HL-60/S4 treated with phorbol 12-myristate 13-acetate at 8.2 ng/mL for 4 days and 3 days (cell line): ENCODE results near the gene SGSH.
"Not testable (repeated sequence)": the region's sequence is repeated elsewhere in the genome, so short reads cannot be mapped to it uniquely, and the experiment has no call there.

Experiments
- in situ Hi-C: fragments of 300-500 bp; cut with MboI; formaldehyde crosslinking; loops from 2 replicates; pipeline ENCODE4 v1.15.0; 2022; ENCODE audit warnings: low sequenced_read_pairs

Gene SGSH

DNA sequence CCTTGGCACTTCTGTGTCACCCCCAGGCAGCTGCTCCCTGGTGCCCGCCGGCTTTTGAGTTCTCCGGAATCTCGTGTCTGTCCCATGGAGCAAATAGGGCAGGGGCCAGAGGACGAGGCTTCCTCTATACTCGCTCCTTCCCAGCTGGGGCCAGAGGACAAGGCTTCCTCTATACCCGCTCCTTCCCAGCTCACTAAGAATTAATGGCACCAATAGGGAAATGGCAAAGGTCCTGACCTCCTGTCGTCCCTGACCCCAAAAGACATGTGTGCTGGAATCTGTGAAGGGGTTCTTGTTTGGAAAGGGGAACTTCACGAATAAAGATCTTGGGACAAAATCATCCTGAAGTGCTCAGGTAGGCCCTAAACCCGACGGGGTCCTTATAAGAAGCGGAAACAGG, 7.6 kb downstream of the SGSH start:
- in situ Hi-C loops = no loop called here

DNA sequence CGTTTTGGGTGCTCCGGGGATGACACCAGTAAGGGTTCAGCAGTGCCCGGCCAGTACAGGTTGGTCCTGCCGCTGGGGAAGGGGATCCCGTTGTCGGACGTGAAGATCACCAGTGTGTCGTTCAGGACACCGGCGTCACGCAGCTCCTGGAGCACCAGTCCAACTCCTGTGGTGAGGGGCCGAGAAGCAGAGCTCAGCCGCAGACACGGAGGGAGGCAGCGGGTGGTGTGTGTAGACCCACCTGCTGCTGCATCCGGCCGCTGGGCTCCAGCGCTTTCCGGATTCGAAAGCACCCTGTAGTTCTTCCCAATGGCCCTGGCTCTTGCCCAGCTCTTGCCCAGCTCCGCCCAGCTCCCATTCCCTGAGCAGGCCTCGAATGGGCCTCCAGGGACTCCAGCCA, 8.0 kb downstream of the SGSH start:
- in situ Hi-C loops = no loop called here

DNA sequence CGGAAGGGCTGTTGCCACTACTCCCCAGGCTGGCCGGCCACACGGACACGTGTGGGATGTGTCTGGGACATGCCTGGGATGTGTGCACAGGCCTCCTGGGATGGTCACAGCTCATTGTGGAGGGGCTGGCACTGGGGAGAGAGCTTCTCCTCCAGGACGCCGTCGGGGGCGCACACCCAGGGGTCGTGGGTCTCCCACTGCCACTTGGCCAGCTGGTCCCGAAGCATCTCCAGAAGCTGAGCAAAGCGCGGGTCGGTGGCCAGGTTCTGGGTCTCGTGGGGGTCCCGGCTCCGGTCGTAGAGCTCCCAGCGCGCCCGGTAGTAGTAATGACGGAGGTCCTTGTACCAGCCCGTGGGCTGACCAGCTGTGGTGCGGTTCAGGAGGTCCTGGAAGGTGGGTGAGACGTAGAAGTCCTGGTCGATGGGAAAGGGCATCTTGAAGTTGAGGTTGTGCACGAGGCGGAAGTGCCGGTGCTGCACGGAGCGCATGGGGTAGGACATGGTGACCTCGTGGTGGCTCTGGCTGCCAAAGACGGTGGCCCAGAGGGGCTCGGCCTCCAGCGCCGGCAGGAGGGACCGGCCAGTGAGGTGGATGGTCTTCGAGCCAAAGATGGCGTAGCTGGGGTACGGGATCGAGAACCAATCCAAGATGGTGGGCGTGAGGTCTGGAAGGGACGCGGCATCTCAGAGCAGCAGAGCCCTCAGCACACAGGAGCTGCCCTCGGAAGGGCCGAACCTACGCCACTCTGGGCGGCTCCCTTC, 9.6 kb downstream of the SGSH start:
- in situ Hi-C loops = no loop called here

DNA sequence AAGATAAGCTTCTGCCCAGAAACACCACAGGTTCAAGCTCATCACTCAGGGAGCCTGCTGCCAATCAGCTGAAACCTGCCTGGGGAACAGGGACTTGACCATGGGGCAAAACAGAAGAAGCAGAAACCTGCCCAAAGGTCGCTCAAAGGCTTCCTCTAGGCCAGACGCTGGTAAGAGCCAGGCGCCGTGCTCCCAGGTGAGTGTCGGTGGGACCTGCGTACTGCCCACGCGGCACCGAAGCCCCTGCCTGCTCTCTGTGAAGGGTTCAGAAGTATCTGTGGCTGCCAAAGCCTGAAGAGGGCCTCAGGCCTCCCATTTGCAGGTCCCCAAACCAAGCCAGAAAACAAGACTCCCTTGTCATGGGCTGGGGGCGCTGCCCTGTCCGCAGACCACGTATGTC, 10.4 kb downstream of the SGSH start:
- in situ Hi-C loops = no loop called here

DNA sequence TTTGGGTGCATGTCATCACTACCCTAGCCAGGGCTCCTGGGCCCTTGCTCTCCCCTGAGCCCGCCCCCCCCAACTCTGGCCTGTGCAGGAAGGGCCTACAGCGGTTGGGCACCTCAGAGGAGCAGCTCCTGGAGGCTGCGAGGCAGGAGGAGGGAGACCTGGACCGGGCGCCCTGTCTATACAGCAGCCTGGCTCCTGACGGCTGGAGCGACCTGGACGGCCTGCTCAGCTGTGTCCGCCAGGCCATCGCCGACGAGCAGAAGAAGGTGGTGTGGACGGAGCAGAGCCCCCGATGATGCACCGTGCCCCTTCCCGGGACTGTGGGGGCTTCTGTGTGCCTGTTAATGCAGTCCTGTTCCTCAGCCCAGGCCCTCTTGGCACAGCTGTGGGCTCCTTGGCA, 12.1 kb downstream of the SGSH start:
- in situ Hi-C loops = no loop called here

DNA sequence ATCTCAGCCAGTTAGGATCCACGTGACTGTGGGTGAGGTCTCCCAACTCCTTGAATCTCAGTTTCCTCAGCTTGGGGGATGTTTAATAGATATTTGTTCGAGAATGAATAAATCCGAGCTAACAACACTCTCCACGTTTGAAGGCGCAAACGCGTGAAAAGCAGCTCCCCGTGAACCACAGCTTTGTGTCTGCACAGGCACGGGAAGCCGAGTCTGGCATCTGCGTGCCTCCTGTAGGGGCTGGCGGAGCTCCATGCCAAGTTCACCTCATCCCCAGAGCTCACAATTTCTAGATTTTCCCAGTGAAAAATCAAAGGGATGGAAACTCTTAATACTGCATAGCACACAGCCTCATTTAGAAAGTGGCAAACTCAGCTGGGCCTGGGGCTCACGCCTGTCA, 14.3 kb downstream of the SGSH start:
- in situ Hi-C loops = no loop called here

DNA sequence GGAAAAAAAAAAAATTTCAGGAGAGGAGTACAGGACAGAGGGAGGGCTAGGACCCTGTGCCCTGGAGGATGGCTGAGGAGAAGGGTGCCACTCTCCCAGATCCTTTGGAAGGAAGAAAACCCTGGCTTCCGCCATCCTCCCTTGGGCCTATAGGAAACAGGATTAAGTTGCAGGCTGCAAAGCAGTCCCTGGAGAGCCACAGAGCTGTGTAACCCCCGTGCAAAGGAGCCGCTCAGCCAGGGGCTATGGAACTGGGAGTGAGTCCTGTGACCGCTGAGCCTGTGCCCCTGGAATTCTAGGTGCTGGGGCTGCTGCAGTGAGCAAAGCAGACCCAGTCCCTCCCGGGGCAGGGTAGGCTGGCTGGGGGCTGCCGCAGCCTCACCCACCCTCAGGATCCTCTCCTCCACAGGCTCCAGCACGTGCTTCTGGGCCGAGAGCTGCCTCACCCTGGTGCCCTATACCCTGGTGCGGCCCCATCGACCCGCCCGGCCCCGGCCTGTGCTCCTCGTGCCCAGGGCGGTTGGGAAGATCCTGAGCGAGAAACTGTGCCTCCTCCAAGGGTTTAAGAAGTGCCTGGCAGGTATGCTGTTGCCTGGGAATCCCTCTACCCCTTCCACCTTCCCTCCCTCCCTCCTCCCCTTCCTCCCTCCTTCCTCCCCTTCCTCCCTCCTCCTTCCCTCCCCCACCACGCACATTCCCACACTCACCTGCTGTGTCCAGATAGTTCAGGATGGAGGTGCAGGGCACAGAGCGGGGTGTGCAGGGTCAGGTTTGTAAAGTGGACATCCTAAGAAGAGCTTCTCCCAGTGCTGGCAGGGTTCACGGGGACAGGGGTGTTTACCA, 15.3 kb downstream of the SGSH start:
- in situ Hi-C loops = no loop called here

DNA sequence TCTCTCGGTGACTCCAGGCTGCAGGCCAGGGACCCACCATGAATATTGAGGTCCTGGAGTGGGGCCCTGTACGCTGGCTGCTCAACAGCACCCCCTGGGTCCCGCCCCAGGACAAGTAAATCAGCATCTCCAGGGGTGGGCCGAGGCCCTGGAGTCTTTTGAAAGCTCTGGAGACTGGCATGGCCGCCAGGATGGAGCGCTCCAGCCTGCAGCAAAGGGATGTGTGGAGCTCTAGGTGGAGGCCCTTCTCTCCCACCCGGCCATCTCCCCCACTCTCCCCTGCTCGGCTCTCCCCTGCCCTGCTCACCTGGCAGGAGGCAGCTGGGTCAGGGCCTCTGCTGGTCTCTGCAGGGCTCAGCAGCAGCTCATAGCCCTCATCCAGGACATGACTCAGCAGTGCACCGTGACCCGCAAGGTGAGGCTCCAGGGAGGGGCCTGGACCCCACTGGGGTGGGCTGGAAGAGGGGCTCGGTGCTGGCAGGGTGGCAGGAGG, 16.6 kb downstream of the SGSH start:
- in situ Hi-C loops = no loop called here

DNA sequence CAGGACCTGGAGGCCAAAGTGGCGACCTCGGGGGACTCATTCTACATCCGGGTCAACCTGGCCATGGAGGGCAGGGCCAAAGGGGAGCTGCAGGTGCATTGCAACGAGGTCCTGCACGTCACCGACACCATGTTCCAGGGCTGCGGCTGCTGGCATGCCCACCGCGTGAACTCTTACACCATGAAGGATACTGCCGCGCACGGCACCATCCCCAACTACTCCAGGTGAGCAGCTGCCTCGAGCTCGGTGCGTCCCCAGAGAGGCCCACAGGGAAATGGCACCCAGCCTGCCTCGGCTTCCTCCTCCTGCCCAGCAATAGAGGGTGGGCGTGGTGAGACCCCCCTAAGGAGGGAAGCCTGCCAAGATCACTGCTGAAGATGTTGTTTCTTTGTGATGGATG, 17.9 kb downstream of the SGSH start:
- in situ Hi-C loops = no loop called here

DNA sequence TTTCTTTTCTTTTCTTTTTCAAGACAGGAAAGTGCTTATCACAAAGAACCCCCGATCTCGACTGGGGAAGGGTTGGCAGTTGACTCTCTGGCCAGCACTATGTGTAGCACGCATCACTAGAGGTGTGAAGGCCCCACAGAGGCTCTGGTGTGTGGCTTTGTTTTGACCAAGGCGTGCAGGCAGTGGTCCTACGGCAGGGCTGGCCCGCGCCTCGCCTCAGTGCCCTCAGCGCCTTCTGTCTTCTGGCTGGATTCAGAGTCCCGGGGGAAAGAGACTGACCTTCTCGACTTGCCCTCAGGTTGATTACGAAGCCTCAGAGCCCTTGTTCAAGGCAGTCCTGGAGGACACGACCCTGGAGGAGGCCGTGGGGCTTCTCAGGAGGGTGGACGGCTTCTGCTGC, 18.7 kb downstream of the SGSH start:
- in situ Hi-C loops = no loop called here

DNA sequence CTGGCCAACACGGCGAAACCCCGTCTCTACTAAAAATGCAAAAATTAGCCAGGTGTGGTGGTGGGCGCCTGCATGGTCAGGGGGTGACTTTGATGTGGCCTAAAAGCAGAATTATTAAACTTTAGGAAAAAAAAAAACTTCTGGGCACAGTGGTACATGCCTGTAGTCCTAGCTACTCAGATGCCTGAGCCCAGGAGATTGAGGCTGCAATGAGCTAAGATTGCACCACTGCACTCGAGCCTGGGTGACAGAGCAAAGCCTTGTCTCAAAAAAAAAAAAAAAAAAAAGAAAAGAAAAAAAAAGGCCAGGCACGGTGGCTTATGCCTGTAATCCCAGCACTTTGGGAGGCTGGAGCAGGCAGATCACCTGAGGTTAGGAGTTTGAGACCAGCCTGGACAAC, 20.8 kb downstream of the SGSH start:
- in situ Hi-C loops = not testable (repeated sequence)

DNA sequence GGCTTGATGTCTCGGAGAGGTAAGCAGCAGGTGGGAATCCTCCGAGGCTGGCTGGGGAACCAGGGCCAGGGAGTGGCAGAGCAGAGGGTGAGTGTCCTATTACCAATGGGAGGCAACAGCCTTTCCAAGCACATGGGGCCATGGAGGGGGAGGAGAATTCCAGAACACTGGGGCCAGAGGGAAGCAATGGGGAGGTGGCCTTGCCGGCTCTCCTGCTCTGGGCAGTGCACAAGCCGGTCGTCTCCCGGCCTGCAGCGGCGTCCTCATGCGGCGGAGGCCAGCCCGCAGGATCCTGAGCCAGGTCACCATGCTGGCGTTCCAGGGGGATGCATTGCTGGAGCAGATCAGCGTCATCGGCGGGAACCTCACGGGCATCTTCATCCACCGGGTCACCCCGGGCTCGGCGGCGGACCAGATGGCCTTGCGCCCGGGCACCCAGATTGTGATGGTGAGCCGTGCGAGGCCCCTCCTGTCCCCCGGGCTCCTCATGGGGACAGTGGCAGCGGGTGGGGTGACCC, 21.9 kb downstream of the SGSH start:
- in situ Hi-C loops = no loop called here

DNA sequence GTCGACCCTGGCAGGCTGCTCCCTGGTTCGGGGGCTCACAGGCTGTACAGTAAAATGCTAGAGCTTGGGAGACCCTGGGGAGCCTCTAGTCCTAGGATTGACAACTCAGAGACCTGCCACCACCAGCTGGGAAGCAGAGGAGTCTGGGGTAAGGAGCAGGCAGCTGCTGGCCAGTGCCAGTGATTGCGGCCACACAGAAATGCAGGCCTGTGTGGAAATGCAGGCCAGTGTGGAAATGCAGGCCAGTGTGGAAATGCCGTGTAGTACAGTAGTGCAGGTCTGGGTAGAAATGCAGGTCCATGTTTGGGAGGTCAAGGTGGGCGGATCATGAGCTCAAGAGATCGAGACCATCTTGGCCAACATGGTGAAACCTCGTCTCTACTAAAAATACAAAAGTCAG, 23.5 kb downstream of the SGSH start:
- in situ Hi-C loops = no loop called here

DNA sequence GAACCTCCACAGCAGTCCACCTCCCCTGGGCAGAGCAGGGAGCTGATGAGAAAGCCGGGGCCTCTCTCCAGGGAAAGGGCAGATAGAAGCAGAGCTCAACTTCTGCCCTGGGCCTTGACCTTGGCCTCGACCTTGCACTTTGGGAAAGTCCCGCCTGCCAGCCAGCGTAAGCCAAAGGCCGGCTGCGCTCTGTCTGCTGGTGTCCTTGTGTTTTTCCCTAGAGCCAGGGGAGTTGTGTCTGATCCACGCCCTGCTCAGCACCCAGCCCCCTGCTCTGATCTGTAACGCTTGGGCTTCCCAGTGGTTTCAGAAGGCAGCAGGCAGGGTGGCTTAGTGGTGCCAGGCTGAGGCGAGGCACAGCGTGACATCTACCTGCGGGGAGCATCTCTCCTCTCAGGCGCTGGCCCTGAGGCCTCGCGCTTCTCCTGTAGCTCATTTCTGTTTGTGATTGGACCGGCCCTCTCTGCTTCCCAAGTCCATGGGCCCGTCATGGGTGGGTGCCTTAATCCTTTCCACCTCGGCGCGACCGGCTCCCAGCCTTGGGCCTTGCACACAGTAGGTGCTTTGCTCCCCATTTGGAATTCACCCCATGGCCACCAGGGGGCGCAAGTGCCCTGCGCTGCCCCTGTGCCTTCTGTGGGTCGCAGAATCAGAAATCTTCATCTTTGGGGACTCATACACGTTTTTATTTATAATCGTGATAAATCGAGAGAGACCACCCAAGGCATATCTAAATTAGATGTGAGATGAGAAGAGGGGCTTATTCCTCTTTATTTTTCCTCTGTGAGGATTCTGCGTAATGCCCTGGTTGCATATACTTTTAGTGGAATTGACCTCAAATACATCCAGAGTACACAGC, 24.2 kb downstream of the SGSH start:
- in situ Hi-C loops = no loop called here

DNA sequence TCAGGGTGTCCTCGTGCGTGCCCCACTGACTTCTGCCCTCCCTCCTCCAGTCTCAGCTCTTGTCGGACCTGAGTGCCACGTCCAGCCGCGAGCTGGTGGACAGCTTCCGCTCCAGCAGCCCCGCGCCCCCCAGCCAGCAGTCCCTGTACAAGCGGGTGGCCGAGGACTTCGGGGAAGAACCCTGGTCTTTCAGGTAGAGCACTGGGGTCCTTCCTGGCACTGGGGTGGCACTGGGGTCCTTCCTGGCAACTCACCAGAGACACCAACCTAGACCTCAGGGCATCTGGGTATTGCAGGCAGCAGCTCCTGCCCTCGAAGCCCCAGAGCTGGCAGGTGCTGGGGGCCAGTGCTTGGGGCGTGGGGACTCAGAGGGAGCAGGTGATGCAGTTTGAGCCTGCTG, 25.0 kb downstream of the SGSH start:
- in situ Hi-C loops = no loop called here

DNA sequence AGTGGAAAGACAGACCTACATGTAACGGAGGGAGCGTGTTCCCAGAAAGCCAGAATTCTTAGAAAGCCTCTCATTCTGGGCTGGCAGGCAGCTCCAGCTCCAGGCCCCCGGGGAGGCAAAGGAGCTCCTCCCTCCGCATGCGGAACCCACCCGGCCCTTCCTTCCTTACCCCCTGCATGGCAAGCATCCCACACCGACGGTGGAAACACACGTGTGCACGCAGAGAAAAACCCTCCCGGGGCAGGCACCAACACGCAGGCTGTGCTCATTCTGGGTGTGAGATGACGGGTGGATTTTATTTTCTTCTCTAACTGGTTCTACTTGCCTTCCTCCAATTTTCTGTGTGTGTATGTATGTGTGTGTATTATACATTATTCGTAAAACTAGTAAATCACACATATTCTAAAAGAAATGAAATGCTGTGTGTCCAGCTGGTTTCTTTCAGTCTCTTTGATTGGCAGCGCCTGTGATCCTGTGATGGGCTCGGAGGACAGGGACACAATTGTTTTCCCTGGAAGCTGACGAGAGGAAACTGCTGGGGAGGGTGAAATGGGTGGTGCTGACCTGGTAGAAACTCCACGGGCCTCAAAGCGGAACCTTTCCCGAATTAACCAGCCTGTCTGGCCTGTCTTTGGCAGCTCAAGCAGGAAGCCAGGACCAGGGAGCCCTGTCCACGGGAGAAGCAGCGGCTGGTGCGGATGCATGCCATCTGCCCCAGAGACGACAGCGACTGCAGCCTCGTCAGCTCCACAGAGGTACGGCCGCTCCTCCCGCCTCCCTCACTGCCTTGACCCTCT, 28.1 kb downstream of the SGSH start:
- in situ Hi-C loops = no loop called here

DNA sequence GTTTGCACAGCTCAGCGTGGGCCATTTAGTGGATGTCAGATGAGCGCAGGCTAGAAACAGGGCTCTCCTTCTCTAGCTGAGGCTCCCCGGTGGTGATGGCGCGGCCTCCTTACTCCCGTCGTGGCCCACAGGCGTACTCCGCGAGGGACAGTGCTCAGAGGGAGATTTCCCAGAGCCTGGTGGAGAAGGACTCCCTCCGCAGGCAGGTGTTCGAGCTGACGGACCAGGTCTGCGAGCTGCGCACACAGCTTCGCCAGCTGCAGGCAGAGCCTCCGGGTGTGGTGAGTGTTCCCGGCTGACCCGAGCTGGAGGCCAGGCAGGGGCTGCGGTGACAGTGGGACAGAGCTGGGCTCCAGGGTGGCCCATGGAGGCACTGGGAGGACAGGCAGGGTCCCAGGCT, 28.9 kb downstream of the SGSH start:
- in situ Hi-C loops = no loop called here

DNA sequence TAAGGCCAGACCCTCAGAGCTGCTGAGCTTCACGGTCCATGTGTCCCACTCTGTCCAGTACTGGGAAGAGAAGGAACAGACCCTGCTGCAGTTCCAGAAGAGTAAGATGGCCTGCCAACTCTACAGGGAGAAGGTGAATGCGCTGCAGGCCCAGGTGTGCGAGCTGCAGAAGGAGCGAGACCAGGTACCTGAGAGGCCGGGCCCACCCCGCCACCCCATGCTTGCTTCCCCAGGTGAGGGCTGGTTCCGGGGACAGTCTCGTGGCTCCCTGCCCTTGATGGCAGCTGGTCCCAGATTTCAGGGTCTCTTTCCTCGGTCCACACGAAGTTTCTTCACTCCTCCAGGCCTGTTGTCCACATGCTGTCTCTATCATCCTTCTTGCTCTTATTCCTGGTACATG, 29.4 kb downstream of the SGSH start:
- in situ Hi-C loops = no loop called here

DNA sequence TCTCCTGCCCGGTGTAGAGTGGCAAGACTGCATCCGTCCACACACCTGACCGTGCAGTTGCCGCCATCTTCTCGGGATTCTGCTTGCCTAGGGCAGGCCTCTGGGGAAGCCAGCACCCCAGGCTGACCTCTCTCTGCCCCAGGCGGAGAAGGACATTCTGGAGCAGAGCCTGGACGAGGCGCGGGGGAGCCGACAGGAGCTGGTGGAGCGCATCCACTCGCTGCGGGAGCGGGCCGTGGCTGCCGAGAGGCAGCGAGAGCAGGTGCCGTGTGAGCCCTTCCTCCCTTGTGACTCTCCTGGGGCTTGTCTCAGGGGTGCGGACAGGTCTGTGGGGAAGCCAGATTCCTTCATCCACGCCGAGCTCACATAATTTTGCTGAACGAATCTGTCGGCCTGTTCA, 30.5 kb downstream of the SGSH start:
- in situ Hi-C loops = no loop called here

DNA sequence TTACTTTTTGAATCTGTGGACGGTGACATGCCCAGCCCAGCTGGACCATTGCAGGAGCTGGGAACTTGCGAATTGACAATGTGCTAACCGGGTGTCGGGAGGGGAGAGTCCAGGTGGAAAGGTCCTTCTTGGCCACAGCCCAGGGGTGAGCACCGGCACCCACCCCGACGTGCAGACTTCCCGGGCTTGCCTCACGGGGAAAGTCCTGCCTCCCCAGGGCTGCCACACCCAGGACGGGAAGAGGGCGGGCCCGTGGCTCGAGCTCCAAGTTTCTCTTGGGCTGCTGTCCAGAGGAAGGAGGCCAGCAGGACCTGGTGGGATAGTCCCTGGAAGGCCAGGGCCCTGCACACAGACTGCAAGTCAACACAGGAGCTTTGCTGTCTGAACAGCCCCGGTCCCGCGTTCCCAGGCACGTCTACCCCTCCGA, 32.6 kb downstream of the SGSH start:
- in situ Hi-C loops = no loop called here
